HFFc6 (cell line): ENCODE data around the gene ZEB2. TPM values are rescaled to one million over a fixed set of nuclear protein-coding genes. Genes with fewer than 3 reads are reported as not detected.

Source experiments
- DNase-seq: peaks from one replicate; pipeline ENCODE4 v3.0.0-alpha.2; 2018
- H3K27ac Mint-ChIP-seq: 2 replicates; pipeline ENCODE4 v1.8.0; 2020; ENCODE audit warnings: mild to moderate bottlenecking, mixed read lengths
- H3K27me3 Mint-ChIP-seq: 2 replicates; pipeline ENCODE4 v1.8.0; 2021; ENCODE audit warnings: mild to moderate bottlenecking, moderate library complexity, mixed read lengths; ENCODE audit not compliant: insufficient read depth
- H3K36me3 Mint-ChIP-seq: 2 replicates; pipeline ENCODE4 v1.8.0; 2021; ENCODE audit warnings: low read depth, mixed read lengths
- H3K4me1 Mint-ChIP-seq: 2 replicates; pipeline ENCODE4 v1.8.0; 2020; ENCODE audit warnings: low read depth, mixed read lengths
- H3K4me3 Mint-ChIP-seq: 2 replicates; pipeline ENCODE4 v1.8.0; 2020; ENCODE audit warnings: mild to moderate bottlenecking, moderate library complexity, mixed read lengths
- H3K9me3 Mint-ChIP-seq: 2 replicates; pipeline ENCODE4 v1.8.0; 2020; ENCODE audit warnings: mild to moderate bottlenecking, mixed read lengths
- CTCF ChIP-seq: fragments of 200-600 bp; sonication (generic); IDR thresholded peaks from 2 replicates; pipeline ENCODE4 v1.5.0; 2021; ENCODE audit warnings: antibody characterized with exemption, mild to moderate bottlenecking
- total RNA-seq, 6 experiments: library from RNA; stranded (reverse); fragmentation: NEBNext Ultra II Directional; extraction: Animal tissue kit (Norgen Biotek cat#: 25700); gene quantifications; 2 replicates in 1 of 6; 3 replicates in 5 of 6; pipeline ENCODE4 v1.2.3, GENCODE V29; 2021

Gene ZEB2
- total RNA-seq, 6 experiments from 2014 or later: 57.0 to 76.3 (median 62.8) TPM

- Mint-ChIP-seq H3K36me3 (peaks cover 1% of the 10 kb centered on the region; the same call in 1 of the 2 replicates), H3K4me3 (no peak overlapping the region), H3K27ac (no peak overlapping the region), H3K4me1 (peaks cover 45% of the 10 kb centered on the region), H3K9me3 (no peaks in the 10 kb centered on the region), H3K27me3 (peaks cover 2% of the 10 kb centered on the region; the same call in 1 of the 2 replicates)
- TF ChIP-seq CTCF: no peak
- no peak for DNase-seq
Measured at GRCh38 chr2:144378551-144378950, 141.4 kb downstream of the ZEB2 start.

GRCh38 chr2:144377914-144378313 is 142.0 kb downstream of the ZEB2 start:
- peak; percentile 26 for DNase-seq
- TF ChIP-seq CTCF: no peak
- Mint-ChIP-seq H3K9me3 (no peaks in the 10 kb centered on the region), H3K4me1 (peaks cover 51% of the 10 kb centered on the region), H3K27me3 (peaks cover 2% of the 10 kb centered on the region; the same call in 1 of the 2 replicates), H3K36me3 (no peaks in the 10 kb centered on the region), H3K27ac (peak overlapping the region; percentile 50), H3K4me3 (no peak overlapping the region)

- no peaks in the 10 kb centered on the region for H3K9me3 Mint-ChIP-seq
- no peaks in the 10 kb centered on the region for H3K36me3 Mint-ChIP-seq
- no peak overlapping the region for H3K4me3 Mint-ChIP-seq
- TF ChIP-seq CTCF: no peak
- no peak overlapping the region for H3K27ac Mint-ChIP-seq
- no peak for DNase-seq
- H3K4me1 Mint-ChIP-seq: peaks cover 61% of the 10 kb centered on the region
- H3K27me3 Mint-ChIP-seq: peaks cover 2% of the 10 kb centered on the region; the same call in 1 of the 2 replicates
Measured at GRCh38 chr2:144376926-144377325, 143.0 kb downstream of the ZEB2 start.

- Mint-ChIP-seq H3K36me3 (no peaks in the 10 kb centered on the region), H3K4me3 (no peak overlapping the region), H3K27ac (no peak overlapping the region), H3K4me1 (peaks cover 66% of the 10 kb centered on the region), H3K9me3 (no peaks in the 10 kb centered on the region), H3K27me3 (peaks cover 2% of the 10 kb centered on the region; the same call in 1 of the 2 replicates)
- DNase-seq: no peak
- no peak for TF ChIP-seq CTCF
Measured at GRCh38 chr2:144376460-144376859, 143.5 kb downstream of the ZEB2 start.

GRCh38 chr2:144374163-144374661 is 145.7 kb downstream of the ZEB2 start:
- no peak for DNase-seq
- Mint-ChIP-seq H3K27me3 (peaks cover 2% of the 10 kb centered on the region; the same call in 1 of the 2 replicates), H3K4me3 (no peak overlapping the region), H3K36me3 (no peaks in the 10 kb centered on the region), H3K9me3 (no peaks in the 10 kb centered on the region), H3K27ac (no peak overlapping the region), H3K4me1 (peaks cover 81% of the 10 kb centered on the region)
- no peak for TF ChIP-seq CTCF
